ENCODE results near the gene ALDH1B1. TPM values are rescaled to one million over a fixed set of nuclear protein-coding genes. Genes with fewer than 3 reads are reported as not detected.

The ALDH1B1 gene
- polyA plus RNA-seq, 3 donors: 27.0 to 39.3 (median 39.3) TPM

GRCh38 chr9:38413283-38413682 lies 20.8 kb downstream of the ALDH1B1 start:
- DNase-seq (ENCODE audit: low read depth in 3 of 3, low spot score in 2 of 3): no peak

GRCh38 chr9:38414040-38414723 lies 21.7 kb downstream of the ALDH1B1 start:
- no peak for DNase-seq (ENCODE audit: low read depth in 3 of 3, low spot score in 2 of 3)

- DNase-seq (ENCODE audit: low read depth in 3 of 3, low spot score in 2 of 3): no peak
These were observed 23.4 kb downstream of the ALDH1B1 start for GRCh38 chr9:38415856-38416255.

- no peak for DNase-seq (ENCODE audit: low read depth in 3 of 3, low spot score in 2 of 3)
These were observed 24.0 kb downstream of the ALDH1B1 start for GRCh38 chr9:38416461-38416860.

GRCh38 chr9:38417003-38417945 lies 24.8 kb downstream of the ALDH1B1 start:
- no peak for DNase-seq (ENCODE audit: low read depth in 3 of 3, low spot score in 2 of 3)

GRCh38 chr9:38418366-38418765 lies 25.9 kb downstream of the ALDH1B1 start:
- no peak for DNase-seq (ENCODE audit: low read depth in 3 of 3, low spot score in 2 of 3)

- DNase-seq (ENCODE audit: low read depth in 3 of 3, low spot score in 2 of 3): no peak
These were observed 26.7 kb downstream of the ALDH1B1 start for GRCh38 chr9:38419181-38419580.

GRCh38 chr9:38421498-38422211 lies 29.2 kb downstream of the ALDH1B1 start:
- DNase-seq (ENCODE audit: low read depth in 3 of 3, low spot score in 2 of 3): no peak

- no peak for DNase-seq (ENCODE audit: low read depth in 3 of 3, low spot score in 2 of 3)
These were observed 30.2 kb downstream of the ALDH1B1 start for GRCh38 chr9:38422555-38423260.

GRCh38 chr9:38423273-38423972 lies 30.9 kb downstream of the ALDH1B1 start:
- DNase-seq (ENCODE audit: low read depth in 3 of 3, low spot score in 2 of 3): no peak

GRCh38 chr9:38423973-38424843 lies 31.7 kb downstream of the ALDH1B1 start, which contains the start of gene IGFBPL1:
Gene IGFBPL1 (minus strand): TSS chr9:38424454. CDS start chr9:38424424, 30 bp downstream.
- no peak for DNase-seq (ENCODE audit: low read depth in 3 of 3, low spot score in 2 of 3)

- DNase-seq (ENCODE audit: low read depth in 3 of 3, low spot score in 2 of 3): no peak
These were observed 32.4 kb downstream of the ALDH1B1 start for GRCh38 chr9:38424918-38425317.

GRCh38 chr9:38428062-38428461 lies 35.6 kb downstream of the ALDH1B1 start:
- no peak for DNase-seq (ENCODE audit: low read depth in 3 of 3, low spot score in 2 of 3)

GRCh38 chr9:38431116-38431515 lies 38.6 kb downstream of the ALDH1B1 start:
- DNase-seq (ENCODE audit: low read depth in 3 of 3, low spot score in 2 of 3): no peak

- no peak for DNase-seq (ENCODE audit: low read depth in 3 of 3, low spot score in 2 of 3)
These were observed 40.5 kb downstream of the ALDH1B1 start for GRCh38 chr9:38432922-38433510.

GRCh38 chr9:38434365-38434764 lies 41.9 kb downstream of the ALDH1B1 start:
- no peak for DNase-seq (ENCODE audit: low read depth in 3 of 3, low spot score in 2 of 3)

- DNase-seq (ENCODE audit: low read depth in 3 of 3, low spot score in 2 of 3): no peak
These were observed 42.4 kb downstream of the ALDH1B1 start for GRCh38 chr9:38434853-38435252.

GRCh38 chr9:38435521-38435920 lies 43.0 kb downstream of the ALDH1B1 start:
- DNase-seq (ENCODE audit: low read depth in 3 of 3, low spot score in 2 of 3): no peak

Data from right renal cortex interstitium (tissue), 3 donors.